WTC11 (cell line): ENCODE results near the gene CFL1.
A peak's percentile ranks its signal among the peaks of the same experiment; 100 is the strongest.

Source experiments
- HMGXB4 ChIP-seq: sonication (generic); formaldehyde crosslinking; IDR thresholded peaks from 2 replicates; pipeline ENCODE4 v1.8.1; 2023; ENCODE audit warnings: mild to moderate bottlenecking, moderate library complexity, missing genetic modification reagents
- NR1H2 ChIP-seq: sonication (generic); formaldehyde crosslinking; IDR thresholded peaks from 2 replicates; pipeline ENCODE4 v1.9.0; 2021; ENCODE audit warnings: mild to moderate bottlenecking, moderate library complexity, missing genetic modification reagents
- SP1 ChIP-seq: sonication (generic); formaldehyde crosslinking; conservative IDR thresholded peaks from 2 replicates; pipeline ENCODE4 v1.8.1; 2022; ENCODE audit warnings: missing genetic modification reagents
- TF ChIP-seq, protein P1 (sequence below): sonication (generic); formaldehyde crosslinking; conservative IDR thresholded peaks from 2 replicates; pipeline ENCODE4 v1.8.1; 2023; ENCODE audit warnings: mild to moderate bottlenecking, low read depth, missing genetic modification reagents, moderate library complexity
- TF ChIP-seq, protein P2 (sequence below): fragments of 200-600 bp; IDR thresholded peaks from 2 replicates; pipeline ENCODE4 v1.8.0; 2022; ENCODE audit warnings: antibody characterized with exemption
- TF ChIP-seq, protein P3 (sequence below): sonication (generic); formaldehyde crosslinking; IDR thresholded peaks from 2 replicates; pipeline ENCODE4 v1.8.1; 2022; ENCODE audit warnings: low read depth, missing genetic modification reagents, borderline replicate concordance
- TF ChIP-seq, protein P4 (sequence below): sonication (generic); formaldehyde crosslinking; IDR thresholded peaks from 2 replicates; pipeline ENCODE4 v1.8.0; 2022; ENCODE audit warnings: mild to moderate bottlenecking, missing genetic modification reagents

GRCh38 chr11:65860278-65861164 lies 2.5 kb upstream of the CFL1 start, which contains the start of gene MUS81:
- TF ChIP-seq, protein P1, sequence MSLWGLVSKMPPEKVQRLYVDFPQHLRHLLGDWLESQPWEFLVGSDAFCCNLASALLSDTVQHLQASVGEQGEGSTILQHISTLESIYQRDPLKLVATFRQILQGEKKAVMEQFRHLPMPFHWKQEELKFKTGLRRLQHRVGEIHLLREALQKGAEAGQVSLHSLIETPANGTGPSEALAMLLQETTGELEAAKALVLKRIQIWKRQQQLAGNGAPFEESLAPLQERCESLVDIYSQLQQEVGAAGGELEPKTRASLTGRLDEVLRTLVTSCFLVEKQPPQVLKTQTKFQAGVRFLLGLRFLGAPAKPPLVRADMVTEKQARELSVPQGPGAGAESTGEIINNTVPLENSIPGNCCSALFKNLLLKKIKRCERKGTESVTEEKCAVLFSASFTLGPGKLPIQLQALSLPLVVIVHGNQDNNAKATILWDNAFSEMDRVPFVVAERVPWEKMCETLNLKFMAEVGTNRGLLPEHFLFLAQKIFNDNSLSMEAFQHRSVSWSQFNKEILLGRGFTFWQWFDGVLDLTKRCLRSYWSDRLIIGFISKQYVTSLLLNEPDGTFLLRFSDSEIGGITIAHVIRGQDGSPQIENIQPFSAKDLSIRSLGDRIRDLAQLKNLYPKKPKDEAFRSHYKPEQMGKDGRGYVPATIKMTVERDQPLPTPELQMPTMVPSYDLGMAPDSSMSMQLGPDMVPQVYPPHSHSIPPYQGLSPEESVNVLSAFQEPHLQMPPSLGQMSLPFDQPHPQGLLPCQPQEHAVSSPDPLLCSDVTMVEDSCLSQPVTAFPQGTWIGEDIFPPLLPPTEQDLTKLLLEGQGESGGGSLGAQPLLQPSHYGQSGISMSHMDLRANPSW (CRISPR knock-in tag), result no peak
- TF ChIP-seq NR1H2 (CRISPR knock-in tag) (no peak), SP1 (peak; percentile 79), HMGXB4 (peak; percentile 87)
- TF ChIP-seq, protein P2, sequence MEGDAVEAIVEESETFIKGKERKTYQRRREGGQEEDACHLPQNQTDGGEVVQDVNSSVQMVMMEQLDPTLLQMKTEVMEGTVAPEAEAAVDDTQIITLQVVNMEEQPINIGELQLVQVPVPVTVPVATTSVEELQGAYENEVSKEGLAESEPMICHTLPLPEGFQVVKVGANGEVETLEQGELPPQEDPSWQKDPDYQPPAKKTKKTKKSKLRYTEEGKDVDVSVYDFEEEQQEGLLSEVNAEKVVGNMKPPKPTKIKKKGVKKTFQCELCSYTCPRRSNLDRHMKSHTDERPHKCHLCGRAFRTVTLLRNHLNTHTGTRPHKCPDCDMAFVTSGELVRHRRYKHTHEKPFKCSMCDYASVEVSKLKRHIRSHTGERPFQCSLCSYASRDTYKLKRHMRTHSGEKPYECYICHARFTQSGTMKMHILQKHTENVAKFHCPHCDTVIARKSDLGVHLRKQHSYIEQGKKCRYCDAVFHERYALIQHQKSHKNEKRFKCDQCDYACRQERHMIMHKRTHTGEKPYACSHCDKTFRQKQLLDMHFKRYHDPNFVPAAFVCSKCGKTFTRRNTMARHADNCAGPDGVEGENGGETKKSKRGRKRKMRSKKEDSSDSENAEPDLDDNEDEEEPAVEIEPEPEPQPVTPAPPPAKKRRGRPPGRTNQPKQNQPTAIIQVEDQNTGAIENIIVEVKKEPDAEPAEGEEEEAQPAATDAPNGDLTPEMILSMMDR, result peak; percentile 78
- TF ChIP-seq, protein P3, sequence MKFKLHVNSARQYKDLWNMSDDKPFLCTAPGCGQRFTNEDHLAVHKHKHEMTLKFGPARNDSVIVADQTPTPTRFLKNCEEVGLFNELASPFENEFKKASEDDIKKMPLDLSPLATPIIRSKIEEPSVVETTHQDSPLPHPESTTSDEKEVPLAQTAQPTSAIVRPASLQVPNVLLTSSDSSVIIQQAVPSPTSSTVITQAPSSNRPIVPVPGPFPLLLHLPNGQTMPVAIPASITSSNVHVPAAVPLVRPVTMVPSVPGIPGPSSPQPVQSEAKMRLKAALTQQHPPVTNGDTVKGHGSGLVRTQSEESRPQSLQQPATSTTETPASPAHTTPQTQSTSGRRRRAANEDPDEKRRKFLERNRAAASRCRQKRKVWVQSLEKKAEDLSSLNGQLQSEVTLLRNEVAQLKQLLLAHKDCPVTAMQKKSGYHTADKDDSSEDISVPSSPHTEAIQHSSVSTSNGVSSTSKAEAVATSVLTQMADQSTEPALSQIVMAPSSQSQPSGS (CRISPR knock-in tag), result no peak
- TF ChIP-seq, protein P4, sequence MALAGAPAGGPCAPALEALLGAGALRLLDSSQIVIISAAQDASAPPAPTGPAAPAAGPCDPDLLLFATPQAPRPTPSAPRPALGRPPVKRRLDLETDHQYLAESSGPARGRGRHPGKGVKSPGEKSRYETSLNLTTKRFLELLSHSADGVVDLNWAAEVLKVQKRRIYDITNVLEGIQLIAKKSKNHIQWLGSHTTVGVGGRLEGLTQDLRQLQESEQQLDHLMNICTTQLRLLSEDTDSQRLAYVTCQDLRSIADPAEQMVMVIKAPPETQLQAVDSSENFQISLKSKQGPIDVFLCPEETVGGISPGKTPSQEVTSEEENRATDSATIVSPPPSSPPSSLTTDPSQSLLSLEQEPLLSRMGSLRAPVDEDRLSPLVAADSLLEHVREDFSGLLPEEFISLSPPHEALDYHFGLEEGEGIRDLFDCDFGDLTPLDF (CRISPR knock-in tag), result no peak
